ENCODE data around the gene SLC7A6. TPM values are rescaled to one million over a fixed set of nuclear protein-coding genes. Genes with fewer than 3 reads are reported as not detected.

Gene SLC7A6
- total RNA-seq, 6 experiments from 2014 or later = 1.6 to 9.6 (median 4.5) TPM

GRCh38 chr16:68309799-68310198 lies 45.5 kb downstream of the SLC7A6 start:
- H3K36me3 ChIP-seq = peaks cover 0 to 19% (median 9%) of the 10 kb centered on the region in 4 donors
- 47% methylated on average over 6 of the region's 6 CpGs for WGBS (ENCODE audit: insufficient coverage, low coverage, low lambda C conversion rate, missing lambda C conversion rate)

GRCh38 chr16:68310437-68310773 lies 46.1 kb downstream of the SLC7A6 start:
- WGBS (ENCODE audit: insufficient coverage, low coverage, low lambda C conversion rate, missing lambda C conversion rate) = 0% methylated on average over 3 of the region's 29 CpGs
- H3K27me3 ChIP-seq = no peaks in the 10 kb centered on the region
- H3K27ac ChIP-seq = peak overlapping the region; percentile 55 to 66 (median 65)
- peaks cover 0 to 42% (median 14%) of the 10 kb centered on the region in 4 donors for H3K4me1 ChIP-seq
- no peak for TF ChIP-seq POLR2A (IDR thresholded peaks at IDR 0.05)
- no peak for TF ChIP-seq CTCF (IDR thresholded peaks at IDR 0.05)
- H3K9me3 ChIP-seq = no peaks in the 10 kb centered on the region
- H3K4me3 ChIP-seq = peak overlapping the region; percentile 62 to 97 (median 95)
- DNase-seq (peak in 1 of 3 donors; percentile 44), ATAC-seq (peak; percentile 52 to 60 (median 56))
- H3K36me3 ChIP-seq = peaks cover 0 to 20% (median 6%) of the 10 kb centered on the region in 4 donors
- intact Hi-C loops (cut with DNase I) = no loop called here

More at GRCh38 chr16:68309799-68310198, 45.5 kb downstream of the SLC7A6 start:
- intact Hi-C loops (cut with DNase I) = no loop called here
- DNase-seq (no peak), ATAC-seq (no peak)
- peak overlapping the region in 1 of 3 donors; percentile 66 for H3K27ac ChIP-seq
- peaks cover 0 to 42% (median 14%) of the 10 kb centered on the region in 4 donors for H3K4me1 ChIP-seq
- no peaks in the 10 kb centered on the region for H3K9me3 ChIP-seq
- H3K27me3 ChIP-seq = no peaks in the 10 kb centered on the region
- peak overlapping the region; percentile 62 to 97 (median 95) for H3K4me3 ChIP-seq
- TF ChIP-seq CTCF (IDR thresholded peaks at IDR 0.05) (no peak), POLR2A (IDR thresholded peaks at IDR 0.05) (no peak)

GRCh38 chr16:68310774-68311511 lies 46.6 kb downstream of the SLC7A6 start, which contains the start of the genes PRMT7 and SLC7A6OS:
Gene PRMT7, plus strand, starts transcription at chr16:68311019. Its CDS starts 4,961 bp downstream, at chr16:68315980.
Gene SLC7A6OS, minus strand, starts transcription at chr16:68310946. Its CDS starts 20 bp downstream, at chr16:68310926.
- WGBS (ENCODE audit: insufficient coverage, low coverage, low lambda C conversion rate, missing lambda C conversion rate) = 0% methylated on average over 3 of the region's 62 CpGs
- DNase-seq (peak; percentile 93 to 95 (median 94)), ATAC-seq (peak; percentile 98 to 100 (median 99))
- H3K27ac ChIP-seq = peak within 1 kb of the TSS; percentile 55 to 66 (median 65)
- no peaks in the 10 kb centered on the region for H3K9me3 ChIP-seq
- TF ChIP-seq CTCF (IDR thresholded peaks at IDR 0.05) (peak; percentile 13 to 26 (median 20)), POLR2A (IDR thresholded peaks at IDR 0.05) (peak; percentile 71)
- intact Hi-C loops (cut with DNase I) = no loop called here
- H3K27me3 ChIP-seq = no peaks in the 10 kb centered on the region
- H3K4me3 ChIP-seq = peak within 1 kb of the TSS; percentile 62 to 97 (median 95)
- peaks cover 0 to 42% (median 14%) of the 10 kb centered on the region in 4 donors for H3K4me1 ChIP-seq
- H3K36me3 ChIP-seq = peaks cover 0 to 25% (median 6%) of the 10 kb centered on the region in 4 donors

GRCh38 chr16:68313116-68313515 lies 48.8 kb downstream of the SLC7A6 start:
- no peak for DNase-seq
- no peak overlapping the region for H3K27ac ChIP-seq
- peaks cover 0 to 26% (median 4%) of the 10 kb centered on the region in 4 donors for H3K36me3 ChIP-seq
- peaks cover 0 to 42% (median 14%) of the 10 kb centered on the region in 4 donors for H3K4me1 ChIP-seq
- H3K4me3 ChIP-seq = no peak overlapping the region
- H3K27me3 ChIP-seq = no peaks in the 10 kb centered on the region
- ATAC-seq = no peak
- WGBS (ENCODE audit: insufficient coverage, low coverage, low lambda C conversion rate, missing lambda C conversion rate) = 79% methylated on average over 4 of the region's 4 CpGs
- H3K9me3 ChIP-seq = no peaks in the 10 kb centered on the region
- intact Hi-C loops (cut with DNase I) = no loop called here
- TF ChIP-seq POLR2A (IDR thresholded peaks at IDR 0.05) (no peak), CTCF (IDR thresholded peaks at IDR 0.05) (no peak)

All from right lobe of liver (tissue), 6 donors.